Glomerular endothelial cell (primary cell): ENCODE results near the gene TBATA. TPM values are rescaled to one million over a fixed set of nuclear protein-coding genes. Genes with fewer than 3 reads are reported as not detected.

Experiments
- DNase-seq: peaks from one replicate; pipeline ENCODE4 v3.0.0-alpha.2; 2011; ENCODE audit warnings: low read depth, low spot score; ENCODE audit errors: extremely low read depth
- total RNA-seq: library from RNA; depleted of rRNA; stranded (reverse); fragments of >200 nt; gene quantifications from 2 replicates; pipeline ENCODE4 v1.2.3, GENCODE V29; 2015

TBATA gene
- total RNA-seq, 1 donor from 2014 or later = not detected

- DNase-seq = no peak
Measured at GRCh38 chr10:70763567-70763966, 21.6 kb downstream of the TBATA start.

DNA sequence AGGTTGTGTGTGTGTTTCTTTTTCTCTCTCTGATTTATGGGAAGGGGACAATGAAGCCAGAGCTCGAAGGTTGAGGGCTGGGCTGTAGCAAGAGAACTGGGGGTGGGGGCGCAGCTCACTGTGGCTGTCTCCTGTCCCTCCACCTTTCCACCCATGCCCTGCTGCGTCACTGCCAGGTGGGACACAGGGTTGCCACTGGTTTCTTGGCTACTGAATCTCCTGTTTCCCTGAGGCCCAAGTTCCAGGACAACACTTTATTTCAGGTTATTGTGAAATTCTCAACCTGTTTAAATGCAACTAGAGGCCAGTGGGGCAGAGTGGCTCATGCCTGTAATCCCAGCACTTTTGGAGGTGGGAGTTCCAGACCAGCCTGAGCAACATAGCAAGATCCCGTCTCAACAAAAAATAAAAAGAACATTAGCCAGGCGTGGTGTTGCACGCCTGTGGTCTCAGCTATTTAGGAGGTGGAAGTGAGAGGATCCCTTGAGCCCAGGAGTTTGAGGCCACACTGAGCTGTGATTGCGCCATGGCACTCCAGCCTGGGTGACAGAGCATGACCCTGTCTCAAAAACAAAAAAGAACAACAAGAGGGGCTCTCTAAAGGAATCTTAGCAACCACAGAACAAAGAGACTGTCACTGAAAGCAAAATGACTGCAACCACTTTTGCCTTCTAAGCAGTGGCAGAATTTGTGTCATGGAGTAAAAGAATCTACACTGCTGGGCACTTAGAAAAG lies 22.6 kb downstream of the TBATA start:
- no peak for DNase-seq

GRCh38 chr10:70761727-70762350 lies 23.3 kb downstream of the TBATA start:
- no peak for DNase-seq

- no peak for DNase-seq
Measured at GRCh38 chr10:70761031-70761601, 24.1 kb downstream of the TBATA start.

DNA sequence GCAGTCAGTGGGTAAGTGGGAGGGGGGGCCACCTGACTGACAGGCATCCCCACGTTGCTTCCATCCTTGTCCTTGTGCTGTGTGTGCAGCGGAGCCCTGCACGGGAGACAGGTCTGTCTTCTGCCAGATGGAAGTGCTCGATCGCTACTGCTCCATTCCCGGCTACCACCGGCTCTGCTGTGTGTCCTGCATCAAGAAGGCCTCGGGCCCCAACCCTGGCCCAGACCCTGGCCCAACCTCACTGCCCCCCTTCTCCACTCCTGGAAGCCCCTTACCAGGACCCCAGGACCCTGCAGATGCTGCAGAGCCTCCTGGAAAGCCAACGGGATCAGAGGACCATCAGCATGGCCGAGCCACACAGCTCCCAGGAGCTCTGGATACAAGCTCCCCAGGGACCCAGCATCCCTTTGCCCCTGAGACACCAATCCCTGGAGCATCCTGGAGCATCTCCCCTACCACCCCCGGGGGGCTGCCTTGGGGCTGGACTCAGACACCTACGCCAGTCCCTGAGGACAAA lies 24.8 kb downstream of the TBATA start:
- DNase-seq = no peak

DNA sequence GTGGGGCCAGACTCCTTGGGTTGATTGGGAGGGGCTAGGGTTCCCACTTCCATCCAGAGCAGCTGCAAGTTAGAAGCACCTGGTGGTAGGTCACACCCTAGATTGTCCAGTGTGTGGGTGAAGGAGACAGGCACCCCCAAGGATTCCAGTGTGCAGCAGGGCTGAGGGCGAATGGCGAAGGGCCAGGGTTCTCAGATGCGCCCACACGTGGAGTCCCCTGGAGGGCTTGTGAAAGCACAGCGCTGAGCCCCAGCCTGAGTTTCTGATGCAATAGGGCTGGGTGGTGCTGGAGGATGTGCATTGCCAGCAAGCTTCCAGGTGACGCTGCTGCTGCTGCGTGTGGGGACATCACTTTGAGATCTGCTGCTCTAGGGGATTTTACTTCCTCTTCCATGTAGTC lies 25.4 kb downstream of the TBATA start:
- DNase-seq = no peak

GRCh38 chr10:70758757-70759514 lies 26.2 kb downstream of the TBATA start:
- peak; percentile 22 for DNase-seq

DNA sequence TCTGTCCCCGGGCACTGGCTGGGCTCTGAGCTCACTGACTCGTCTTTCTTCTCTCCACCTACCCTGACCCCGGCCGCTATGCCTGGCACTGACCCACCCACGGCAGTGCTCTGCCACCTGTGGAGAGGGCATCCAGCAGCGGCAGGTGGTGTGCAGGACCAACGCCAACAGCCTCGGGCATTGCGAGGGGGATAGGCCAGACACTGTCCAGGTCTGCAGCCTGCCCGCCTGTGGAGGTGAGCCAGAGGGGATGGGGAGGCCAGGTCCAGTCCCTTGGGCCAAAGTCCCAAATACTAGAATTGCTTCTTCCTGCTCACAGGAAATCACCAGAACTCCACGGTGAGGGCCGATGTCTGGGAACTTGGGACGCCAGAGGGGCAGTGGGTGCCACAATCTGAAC lies 27.3 kb downstream of the TBATA start:
- no peak for DNase-seq

DNA sequence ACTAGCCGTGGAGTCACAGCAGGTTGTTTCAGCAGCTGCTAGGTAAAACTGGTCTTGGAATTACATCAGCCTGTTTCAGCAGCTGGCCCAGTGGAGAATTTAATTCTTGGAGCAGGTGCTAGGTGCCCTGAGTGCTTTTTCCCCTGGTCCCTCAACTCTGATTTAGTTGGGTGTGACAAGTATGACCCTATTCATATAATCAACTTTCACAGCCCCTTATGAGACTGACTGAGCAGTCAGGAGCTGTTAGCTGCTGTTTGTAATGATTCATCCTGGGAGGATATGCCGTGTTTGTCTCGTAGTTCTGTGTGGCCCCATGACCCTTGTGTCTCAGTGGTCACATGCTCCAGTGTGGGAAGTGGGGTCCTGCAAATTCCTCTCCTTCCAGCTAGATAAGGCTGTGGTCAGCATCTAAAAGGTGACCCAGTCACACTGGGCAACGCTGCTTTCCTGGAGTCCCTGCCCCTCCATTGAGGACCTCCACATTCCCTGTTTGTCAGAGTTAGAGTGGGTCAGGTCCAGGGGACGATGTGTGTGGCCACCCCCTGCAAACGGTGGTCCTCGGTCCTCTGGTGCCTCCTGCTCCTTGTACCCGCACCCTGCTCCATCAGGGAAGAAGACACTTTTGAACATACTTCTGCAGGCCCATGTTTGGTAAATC lies 28.3 kb downstream of the TBATA start:
- DNase-seq = no peak

- DNase-seq = no peak
Measured at GRCh38 chr10:70753841-70754621, 31.1 kb downstream of the TBATA start.

DNA sequence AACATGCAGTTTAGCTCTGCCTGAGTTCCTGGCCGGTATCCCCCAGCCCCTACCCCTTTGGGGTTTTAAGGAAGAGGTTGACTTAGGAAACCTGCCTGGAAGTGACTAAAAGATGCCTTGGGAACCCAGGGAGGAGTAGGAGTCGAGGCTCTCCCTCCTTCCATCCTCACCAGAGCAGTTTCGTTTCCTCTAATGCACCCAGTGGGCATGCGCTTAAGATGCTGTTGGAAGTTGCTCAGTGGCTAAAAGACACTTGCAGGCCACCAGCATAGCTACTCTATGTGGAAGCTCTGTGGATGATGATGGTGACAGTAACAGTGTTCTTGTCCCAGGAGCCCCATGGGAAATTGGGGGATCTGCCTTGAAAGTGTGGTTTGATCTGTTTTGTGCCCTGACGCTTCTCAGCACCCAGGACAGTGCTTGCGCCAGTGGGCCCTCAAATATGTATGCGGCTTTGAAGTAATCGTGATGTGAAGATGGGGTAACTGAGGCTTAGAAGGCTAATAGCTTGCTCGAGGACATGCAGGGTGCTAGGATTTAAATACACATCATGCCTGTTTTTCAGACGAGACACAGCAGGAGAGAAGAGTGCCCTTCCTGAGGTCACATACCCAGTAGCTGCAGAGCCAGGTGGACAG lies 32.0 kb downstream of the TBATA start:
- no peak for DNase-seq

GRCh38 chr10:70752571-70752970 lies 32.6 kb downstream of the TBATA start:
- DNase-seq = no peak

DNA sequence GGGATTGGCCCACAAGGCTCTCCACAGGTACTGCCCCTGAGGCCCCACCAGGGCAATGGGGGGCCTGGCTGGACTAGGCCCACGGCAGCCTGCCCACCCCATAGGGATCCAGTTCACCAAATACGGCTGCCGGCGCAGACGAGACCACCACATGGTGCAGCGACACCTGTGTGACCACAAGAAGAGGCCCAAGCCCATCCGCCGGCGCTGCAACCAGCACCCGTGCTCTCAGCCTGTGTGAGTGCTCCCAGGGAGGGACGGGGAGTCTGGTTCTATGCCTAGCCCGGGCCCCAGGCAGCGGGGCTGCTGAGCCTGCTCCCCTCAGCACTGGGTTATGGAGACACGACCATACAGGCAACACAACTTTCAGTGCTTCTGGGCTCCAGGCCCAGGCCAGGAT lies 33.2 kb downstream of the TBATA start:
- DNase-seq = no peak

- DNase-seq = no peak
Measured at GRCh38 chr10:70751356-70751755, 33.8 kb downstream of the TBATA start.

GRCh38 chr10:70750156-70750703 lies 34.9 kb downstream of the TBATA start:
- no peak for DNase-seq

DNA sequence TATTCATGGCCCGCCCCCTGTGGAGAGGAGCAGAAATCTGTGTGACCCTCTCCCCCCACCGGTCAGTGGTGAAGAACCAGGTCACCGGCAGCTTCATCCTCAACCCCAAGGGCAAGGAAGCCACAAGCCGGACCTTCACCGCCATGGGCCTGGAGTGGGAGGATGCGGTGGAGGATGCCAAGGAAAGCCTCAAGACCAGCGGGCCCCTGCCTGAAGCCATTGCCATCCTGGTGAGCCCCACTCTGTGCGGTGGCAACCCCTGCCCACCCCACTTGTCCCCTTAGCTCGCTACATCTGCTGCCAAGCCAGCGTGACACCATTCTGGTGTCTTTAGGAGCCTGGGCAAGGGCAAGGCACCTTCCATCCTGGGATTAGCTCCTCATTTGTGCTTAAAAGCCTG lies 35.4 kb downstream of the TBATA start:
- DNase-seq = no peak

DNA sequence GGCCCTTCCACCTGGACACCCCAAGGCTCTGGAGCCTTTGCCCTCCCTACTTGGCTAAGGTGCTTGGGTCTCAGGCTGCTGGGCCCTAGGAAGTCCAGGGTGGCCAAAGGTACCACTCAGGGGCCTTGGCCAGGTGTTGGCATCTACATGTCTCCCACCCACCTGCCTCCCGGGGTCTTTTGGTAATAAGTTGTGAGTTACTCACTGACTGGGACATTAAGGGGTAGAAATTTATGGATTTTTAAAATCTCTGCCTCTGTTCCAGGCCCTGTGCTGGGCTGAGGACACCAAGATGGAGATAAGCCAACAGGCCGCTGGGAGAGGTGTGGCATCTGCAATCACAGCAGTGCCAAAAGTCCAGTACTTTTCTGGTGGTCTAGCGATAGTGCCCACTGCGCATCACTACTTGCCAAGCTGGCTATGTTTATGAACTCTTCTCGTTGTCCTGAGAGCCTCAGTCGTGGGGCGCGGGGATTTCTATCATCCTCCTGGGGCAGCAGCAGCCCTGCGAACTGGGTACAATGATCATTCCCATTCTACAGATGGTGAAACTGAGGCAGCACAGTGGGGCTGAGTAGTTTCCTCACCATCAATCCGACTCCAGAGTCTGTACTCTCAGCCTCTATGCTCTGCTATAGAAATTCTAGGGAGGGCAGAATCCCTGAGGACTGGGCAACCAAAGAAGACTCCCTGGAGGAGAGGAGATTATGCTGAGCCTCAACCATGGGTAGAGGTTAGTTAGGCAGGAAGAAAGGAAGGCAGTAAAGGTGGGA lies 36.2 kb downstream of the TBATA start:
- no peak for DNase-seq

GRCh38 chr10:70748305-70748704 lies 36.9 kb downstream of the TBATA start:
- DNase-seq = no peak
